ENCODE data around the gene P2RX7.

DNA sequence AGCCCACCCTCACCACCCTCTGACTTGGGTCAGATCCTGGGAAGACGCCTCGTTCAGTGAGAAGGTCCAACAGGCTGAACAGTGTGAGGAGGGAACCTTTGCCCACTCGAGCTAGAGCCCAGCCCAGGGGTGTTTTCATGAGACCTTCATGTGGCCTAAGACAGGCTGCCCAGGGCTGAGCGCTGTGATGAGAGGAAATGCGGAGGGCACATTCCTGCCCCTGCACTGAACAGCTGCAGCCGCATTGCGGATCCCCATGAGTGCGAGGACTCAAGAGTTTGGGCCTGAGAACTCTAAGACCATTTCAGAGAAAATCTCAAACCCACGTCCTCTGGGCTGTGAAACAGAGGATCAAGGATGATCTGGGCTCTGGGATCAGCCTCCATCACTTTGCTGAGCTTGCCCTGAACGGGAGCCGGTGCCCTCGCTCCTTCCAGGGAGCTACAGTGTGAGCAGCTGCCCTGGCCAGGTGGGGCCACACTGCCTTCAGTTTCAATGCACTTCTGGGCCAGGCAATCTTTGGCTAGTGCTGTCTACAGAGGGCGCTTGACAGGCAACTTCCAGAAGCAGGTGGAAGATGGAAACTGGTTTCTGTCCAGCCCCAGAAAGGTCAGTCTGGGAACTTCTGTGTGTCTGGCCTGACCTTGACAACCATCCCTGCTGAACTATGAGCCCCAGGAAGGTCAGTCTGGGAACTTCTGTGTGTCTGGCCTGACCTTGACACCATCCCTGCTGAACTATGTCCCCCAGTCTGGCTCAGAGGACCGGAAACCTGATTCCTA is 43.5 kb upstream of the P2RX7 start:
- no peak for TF ChIP-seq CTCF (IDR thresholded peaks at IDR 0.05)
- no peak for TF ChIP-seq POLR2AphosphoS5 (IDR thresholded peaks at IDR 0.05)
- no peak for TF ChIP-seq POLR2A (IDR thresholded peaks at IDR 0.05)
